GM19324 (cell line): ENCODE results near the gene IL27RA.

Experiments
- ATAC-seq: cut with Tn5 transposase; IDR thresholded peaks from one replicate; pipeline ENCODE4 v1.9.1; 2021; ENCODE audit warnings: mild to moderate bottlenecking, moderate library complexity; ENCODE audit not compliant: unreplicated experiment, low FRiP score

The IL27RA gene

GRCh38 chr19:14056741-14057356 is 25.3 kb downstream of the IL27RA start:
- ATAC-seq, result no peak

- no peak for ATAC-seq
Observed at GRCh38 chr19:14058182-14059092, 26.9 kb downstream of the IL27RA start.

GRCh38 chr19:14059093-14059480 is 27.5 kb downstream of the IL27RA start:
- no peak for ATAC-seq

- ATAC-seq, result no peak
Observed at GRCh38 chr19:14059652-14060155, 28.1 kb downstream of the IL27RA start.

- ATAC-seq, result no peak
Observed at GRCh38 chr19:14061081-14061749, 29.7 kb downstream of the IL27RA start.

GRCh38 chr19:14061751-14062557 is 30.4 kb downstream of the IL27RA start, which contains the start of gene PALM3:
PALM3 (minus strand) TSS chr19:14062076; CDS start chr19:14061980, 96 bp downstream.
- ATAC-seq, result no peak

GRCh38 chr19:14062558-14062855 is 30.9 kb downstream of the IL27RA start:
- no peak for ATAC-seq

GRCh38 chr19:14063105-14063504 is 31.5 kb downstream of the IL27RA start:
- ATAC-seq, result no peak

GRCh38 chr19:14066134-14066533 is 34.6 kb downstream of the IL27RA start:
- ATAC-seq, result no peak

- no peak for ATAC-seq
Observed at GRCh38 chr19:14070268-14071050, 38.9 kb downstream of the IL27RA start.

- peak; percentile 29 for ATAC-seq
Observed at GRCh38 chr19:14072535-14073260, 41.1 kb downstream of the IL27RA start, which contains the start of gene MISP3. MISP3 (plus strand) TSS chr19:14072786; CDS start chr19:14073310, 524 bp downstream.

- ATAC-seq, result peak; percentile 63
Observed at GRCh38 chr19:14073261-14073924, 41.8 kb downstream of the IL27RA start.

- no peak for ATAC-seq
Observed at GRCh38 chr19:14073925-14074838, 42.6 kb downstream of the IL27RA start.

- no peak for ATAC-seq
Observed at GRCh38 chr19:14078411-14078810, 46.8 kb downstream of the IL27RA start.

GRCh38 chr19:14080887-14081796 is 49.6 kb downstream of the IL27RA start:
- ATAC-seq, result peak; percentile 95
